HG03521 (cell line): ENCODE data around the gene TRIM2.

ENCODE experiments used
- ATAC-seq: cut with Tn5 transposase; IDR thresholded peaks from one replicate; pipeline ENCODE4 v1.9.1; 2021; ENCODE audit warnings: mild to moderate bottlenecking, moderate library complexity; ENCODE audit not compliant: unreplicated experiment

TRIM2 gene

DNA sequence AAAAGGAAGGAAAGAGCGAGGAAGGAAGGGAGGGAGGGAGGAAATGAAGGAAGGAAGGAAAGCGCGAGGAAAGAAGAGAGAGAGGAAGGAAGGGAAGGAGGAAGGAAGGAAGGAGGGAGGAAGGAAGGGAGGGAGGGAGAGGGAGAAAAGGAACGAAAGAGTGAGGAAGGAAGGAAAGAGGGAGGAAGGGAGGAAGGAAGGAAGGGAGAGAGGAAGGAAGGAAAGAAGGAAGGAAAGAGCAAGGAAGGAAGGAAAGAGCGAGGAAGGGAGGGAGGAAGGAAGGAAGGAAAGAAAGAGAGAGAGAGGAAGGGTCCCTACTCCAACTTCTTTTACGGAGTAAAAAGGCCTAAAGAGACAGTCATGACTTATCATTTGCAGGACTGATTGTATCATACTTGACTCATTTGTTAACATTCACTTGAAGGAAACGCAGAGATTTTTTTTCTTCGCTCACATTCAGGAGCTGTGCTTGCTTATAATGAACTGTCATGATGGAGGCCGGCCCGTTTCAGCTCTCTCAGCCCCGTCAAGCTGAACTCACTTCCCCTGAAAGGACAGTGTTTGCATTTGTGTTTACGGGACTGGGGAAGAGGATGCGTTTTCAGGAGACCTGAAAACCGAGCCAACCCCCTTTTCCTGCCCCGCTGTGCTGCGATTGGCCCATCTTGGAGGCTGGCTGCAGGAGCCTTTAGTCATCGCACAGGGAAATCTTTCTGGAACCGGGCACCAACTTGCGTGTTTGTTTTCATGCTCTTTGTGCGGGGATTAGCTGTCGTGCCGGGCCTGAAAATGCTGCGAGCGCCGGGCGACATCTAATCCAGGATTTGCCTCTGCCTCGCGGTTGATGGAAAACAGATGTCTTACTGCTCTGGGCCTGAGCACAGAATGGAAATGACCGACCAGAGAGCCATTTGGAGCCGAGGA lies 17.8 kb downstream of the TRIM2 start:
- ATAC-seq: no peak

DNA sequence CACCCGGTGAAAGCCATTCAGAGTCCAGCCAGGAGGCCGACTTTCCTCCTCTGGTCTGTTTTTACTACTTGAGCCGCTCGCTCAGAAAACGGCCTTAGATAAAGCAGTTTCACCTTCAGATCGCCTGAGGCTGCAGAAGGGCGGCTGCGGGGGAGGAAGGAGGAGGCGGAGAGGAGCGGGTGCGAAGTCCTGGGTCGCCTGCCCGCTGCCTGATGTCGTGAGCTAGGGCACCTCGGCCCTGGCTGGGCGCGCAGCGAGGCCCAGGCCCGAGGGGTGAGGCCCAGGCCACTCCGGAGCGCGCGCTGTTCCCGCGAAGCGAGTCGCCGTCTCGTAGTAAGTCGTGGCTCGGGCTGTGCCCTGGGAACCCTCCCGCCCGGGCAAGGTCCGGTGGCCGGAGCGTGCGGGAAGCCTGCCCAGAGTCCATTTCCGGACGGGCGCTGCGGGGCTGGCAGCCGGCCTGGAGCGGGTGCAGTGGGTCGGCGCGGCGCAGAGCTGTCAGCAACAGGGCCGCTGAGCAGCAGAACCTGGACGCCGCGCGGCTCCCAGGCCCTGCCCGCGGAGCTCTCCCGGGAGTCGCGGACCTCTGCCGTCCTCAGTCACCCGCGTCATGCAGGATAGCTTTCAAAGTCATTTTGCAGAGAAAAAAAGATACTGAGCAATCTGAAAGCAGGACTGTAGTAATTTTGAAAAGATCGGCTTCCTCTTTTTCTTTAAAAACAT lies 18.6 kb downstream of the TRIM2 start:
- no peak for ATAC-seq

GRCh38 chr4:153223427-153223801 lies 19.2 kb downstream of the TRIM2 start:
- ATAC-seq: no peak

DNA sequence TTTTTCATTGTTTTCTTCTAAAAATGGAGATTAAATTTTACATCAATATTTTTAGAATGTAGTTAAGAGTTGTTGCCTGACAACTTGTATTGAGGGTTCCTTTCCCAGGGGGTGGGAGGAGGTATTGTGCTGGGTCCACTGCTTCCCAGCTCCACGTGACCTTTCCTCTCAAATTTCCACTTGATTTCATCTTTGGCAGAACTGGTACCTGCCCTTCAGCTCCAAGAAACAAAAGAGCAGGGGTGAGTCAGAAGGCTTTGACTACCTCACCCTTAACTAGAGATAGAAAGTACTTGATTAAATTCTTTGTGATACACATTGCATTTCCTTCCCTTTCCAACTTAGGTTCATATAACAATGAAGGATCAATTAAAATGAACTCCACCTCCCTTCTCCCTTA lies 19.7 kb downstream of the TRIM2 start:
- ATAC-seq: no peak

DNA sequence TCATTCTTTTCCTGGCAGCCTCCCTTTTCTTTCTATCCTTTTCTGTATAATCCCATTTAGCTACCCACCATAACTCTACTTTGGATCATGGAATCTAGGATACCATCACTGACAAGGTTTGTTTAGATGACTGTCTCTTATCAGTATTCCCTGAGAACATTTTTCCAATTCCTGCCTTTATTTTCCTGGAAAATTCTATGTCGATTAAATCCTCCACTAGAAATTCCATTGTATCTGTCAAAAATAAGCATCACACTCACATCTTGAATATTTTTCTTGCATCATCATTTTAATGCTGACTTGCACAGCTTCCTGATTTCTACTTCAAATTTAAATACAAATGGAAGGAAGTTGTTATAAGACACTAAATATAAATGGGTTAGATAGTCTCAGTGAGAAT lies 20.2 kb downstream of the TRIM2 start:
- no peak for ATAC-seq

- ATAC-seq: no peak
These were observed 23.3 kb downstream of the TRIM2 start for GRCh38 chr4:153227469-153228075.

DNA sequence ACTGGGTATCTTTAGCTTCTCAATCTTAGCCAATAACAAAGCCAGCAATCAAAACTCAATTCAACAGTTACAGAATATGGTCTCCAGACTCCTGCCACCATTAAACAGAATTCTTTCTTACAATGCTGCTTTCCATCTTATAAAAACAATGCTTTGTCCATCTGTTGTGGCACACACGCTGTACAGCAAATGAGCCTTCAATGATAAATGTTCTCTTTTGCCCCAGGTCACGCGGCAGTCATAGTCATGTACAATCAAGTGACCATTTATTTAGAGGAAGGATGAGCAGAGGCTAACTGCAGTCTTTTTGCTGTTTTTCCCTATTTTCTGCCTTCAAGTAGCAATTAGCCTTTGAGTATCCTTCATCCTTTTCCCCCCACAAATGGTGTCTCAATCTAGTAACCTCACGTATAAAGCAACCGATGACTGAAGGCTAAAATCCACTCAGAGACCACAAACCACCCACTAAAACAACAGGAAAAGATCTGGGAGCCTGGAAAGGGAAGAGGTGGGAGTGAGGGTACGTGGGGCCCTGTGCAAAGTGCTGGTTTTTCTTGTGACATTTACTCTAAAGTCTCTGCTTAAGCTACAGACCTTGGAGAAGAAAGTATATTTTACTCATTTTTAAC lies 24.4 kb downstream of the TRIM2 start:
- ATAC-seq: no peak

DNA sequence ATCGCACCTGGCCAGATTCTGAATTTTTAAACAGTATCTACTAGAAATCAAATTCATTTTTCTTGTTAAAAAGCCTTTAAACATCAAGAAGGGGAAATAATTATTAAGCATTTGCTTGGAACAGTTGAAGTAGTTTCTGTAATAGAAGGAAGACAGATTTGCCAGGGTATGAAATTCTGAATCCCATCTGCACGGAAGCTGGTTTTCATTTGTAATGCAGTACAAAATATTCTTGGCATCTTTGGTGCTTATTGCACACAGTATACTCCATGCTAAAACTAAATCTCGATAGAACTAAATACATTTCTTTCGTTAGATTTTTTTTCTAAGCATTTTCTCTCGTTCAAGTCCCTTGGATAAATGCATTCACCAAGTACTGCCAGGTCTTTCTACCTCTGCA lies 25.3 kb downstream of the TRIM2 start:
- ATAC-seq: no peak

GRCh38 chr4:153232768-153233167 lies 28.5 kb downstream of the TRIM2 start:
- no peak for ATAC-seq

- no peak for ATAC-seq
These were observed 29.6 kb downstream of the TRIM2 start for GRCh38 chr4:153233761-153234371.

DNA sequence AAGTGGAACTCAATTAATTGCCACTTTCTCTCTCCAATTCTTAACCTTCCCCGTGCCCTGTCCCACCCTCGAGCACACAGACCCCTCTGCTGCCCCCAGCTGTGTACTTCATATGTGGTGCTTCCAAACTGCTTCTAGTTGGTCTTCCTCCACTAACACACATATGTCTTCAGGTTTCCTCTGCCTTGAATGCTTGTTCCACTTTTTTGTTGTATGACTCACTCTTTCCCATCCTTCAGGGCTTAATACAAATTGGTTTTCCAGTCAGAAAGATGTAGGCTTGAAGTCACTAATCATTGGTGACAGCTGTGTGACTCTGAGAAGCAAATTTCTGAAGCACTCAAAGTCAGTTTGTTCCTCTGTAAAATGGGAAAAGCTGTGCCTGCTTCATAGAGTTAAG lies 30.6 kb downstream of the TRIM2 start:
- no peak for ATAC-seq

GRCh38 chr4:153238135-153238919 lies 34.1 kb downstream of the TRIM2 start:
- ATAC-seq: no peak

- no peak for ATAC-seq
These were observed 35.2 kb downstream of the TRIM2 start for GRCh38 chr4:153239409-153239808.

DNA sequence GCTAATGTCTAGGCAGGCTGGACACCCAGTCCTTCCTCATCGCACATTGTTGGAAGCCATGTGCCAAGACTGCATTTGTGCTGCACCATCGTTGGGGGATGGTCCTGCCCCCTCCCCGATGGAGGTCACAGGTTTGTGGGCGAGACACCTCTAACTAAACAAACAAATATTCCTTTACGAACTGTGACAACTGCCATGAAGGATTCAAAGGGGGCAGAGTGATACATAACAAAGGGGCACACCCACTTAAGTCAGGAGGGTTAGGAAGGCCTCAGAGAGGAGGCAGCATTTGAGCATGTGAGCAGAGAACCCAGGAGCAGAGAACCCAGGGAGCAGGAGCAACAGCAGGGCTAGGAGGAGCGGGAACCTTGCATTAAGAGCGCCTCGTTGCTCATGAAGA lies 37.1 kb downstream of the TRIM2 start:
- no peak for ATAC-seq

DNA sequence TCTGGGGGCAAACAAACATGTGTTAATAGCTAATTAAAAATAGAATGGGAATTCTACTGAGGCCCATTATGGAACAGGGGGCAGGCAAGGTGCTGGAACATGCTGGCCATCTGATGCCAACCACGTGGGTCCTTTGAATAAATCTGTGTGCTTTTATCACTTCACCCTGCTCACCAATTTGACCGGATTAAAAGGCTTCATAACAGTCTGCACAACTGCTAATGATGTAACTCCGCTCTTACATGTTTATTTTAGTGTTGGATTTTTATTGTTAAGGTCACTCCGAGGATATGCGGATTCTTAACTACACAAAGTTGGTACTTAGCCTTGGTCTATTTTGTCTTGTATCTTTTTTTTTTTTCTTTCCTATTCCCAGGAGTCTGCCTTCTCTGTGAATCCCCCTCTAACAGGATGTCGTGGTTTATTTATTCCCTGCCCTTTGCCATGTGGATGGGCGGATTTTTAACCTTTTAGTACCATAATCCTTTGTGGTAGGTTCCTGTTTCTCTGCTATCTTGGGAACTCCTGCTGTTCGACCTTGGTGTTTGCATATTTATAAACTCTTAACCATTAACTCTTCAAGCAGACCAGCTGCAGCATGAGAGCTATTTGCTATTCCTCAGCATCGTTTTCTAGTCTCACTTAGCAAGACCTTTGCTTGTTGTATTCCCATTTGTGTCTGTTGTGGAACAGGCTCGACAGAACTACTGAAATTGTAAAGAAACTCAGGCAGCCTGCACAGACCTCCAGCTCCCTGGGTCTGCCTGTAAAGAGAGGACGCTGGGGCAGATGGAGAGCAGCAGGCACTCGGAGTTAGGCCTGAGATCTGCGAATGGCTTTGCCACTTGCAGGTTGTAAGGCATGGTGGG lies 38.0 kb downstream of the TRIM2 start:
- no peak for ATAC-seq

DNA sequence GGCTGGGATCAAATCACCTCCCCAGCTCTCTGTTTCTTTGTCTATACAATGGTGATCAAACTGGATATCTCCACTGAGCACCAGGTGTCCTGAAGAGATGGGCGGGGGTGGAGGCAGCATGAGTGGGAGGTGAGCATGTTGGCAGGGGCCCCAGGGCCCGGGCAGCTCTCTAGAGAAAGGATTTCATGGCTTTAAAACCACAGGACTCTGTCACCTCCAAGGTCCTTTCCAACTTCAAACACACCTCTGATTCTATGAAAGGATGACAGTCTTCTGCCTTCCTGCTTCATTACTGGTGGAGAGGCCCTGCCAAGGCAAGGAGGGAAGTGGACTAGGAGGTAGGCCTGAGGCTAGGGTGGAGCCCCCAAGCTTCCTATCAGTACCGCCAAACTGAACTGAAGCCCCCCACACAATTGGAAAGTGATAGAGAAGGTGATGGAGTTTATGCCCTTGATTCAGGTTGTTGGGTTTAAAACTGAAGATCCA lies 38.6 kb downstream of the TRIM2 start:
- ATAC-seq: no peak

- ATAC-seq: no peak
These were observed 39.2 kb downstream of the TRIM2 start for GRCh38 chr4:153243468-153243867.

DNA sequence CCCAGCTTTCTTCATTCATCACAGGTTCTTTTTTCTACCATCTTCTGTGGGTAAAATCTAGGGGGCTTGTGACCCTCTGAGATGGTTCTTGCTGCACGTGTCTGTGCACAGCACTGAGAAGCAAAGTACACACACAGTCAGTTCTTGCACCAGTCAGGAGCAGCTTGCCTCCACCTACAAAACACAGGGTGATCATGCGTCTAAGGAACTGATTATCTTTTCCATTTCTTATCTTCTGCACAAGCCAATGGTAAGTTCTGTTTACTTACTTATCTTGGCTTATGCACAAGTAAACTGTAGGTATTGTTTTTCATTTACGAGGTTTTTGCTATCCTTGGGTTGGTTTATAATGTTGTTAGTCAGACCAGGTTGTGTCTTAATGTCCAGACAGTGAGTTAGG lies 40.7 kb downstream of the TRIM2 start:
- no peak for ATAC-seq

DNA sequence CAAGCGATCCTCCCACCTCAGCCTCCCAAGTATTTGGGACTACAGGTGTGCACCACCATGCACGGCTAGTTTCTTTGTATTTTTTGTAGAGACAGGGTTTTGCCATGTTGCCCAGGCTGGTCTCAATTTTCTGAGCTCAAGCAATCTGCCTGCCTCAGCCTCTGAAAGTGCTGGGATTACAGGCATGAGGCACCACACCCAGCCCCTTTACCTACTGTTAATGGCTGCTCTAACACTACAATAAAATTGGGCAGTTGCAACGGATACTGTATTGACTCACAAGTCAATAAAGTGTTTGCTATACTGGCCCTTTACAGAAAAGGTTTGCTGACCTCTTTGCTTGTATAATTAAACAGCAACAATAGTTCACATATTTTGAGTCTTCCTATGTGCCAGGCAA lies 41.5 kb downstream of the TRIM2 start:
- ATAC-seq: no peak
